Globus pallidus (tissue), 1 donor: Measurements from ENCODE around the gene CNTN3.

Experiments used
- DNase-seq: peaks from one replicate; pipeline ENCODE4 v3.0.0-alpha.2; 2015; ENCODE audit warnings: low spot score

The CNTN3 gene

GRCh38 chr3:74614107-74614967, at the start of gene CNTN3:
CNTN3 (minus strand) TSS chr3:74614659; CDS start chr3:74521112, 93,547 bp downstream.
- DNase-seq: peak; percentile 11

- no peak for DNase-seq
Observed at GRCh38 chr3:74663178-74663577, 48.7 kb upstream of the CNTN3 start.

GRCh38 chr3:74661672-74662071, 47.2 kb upstream of the CNTN3 start:
- no peak for DNase-seq

- DNase-seq: no peak
Observed at GRCh38 chr3:74651885-74652284, 37.4 kb upstream of the CNTN3 start.

- no peak for DNase-seq
Observed at GRCh38 chr3:74651292-74651691, 36.8 kb upstream of the CNTN3 start.

GRCh38 chr3:74648107-74648506, 33.6 kb upstream of the CNTN3 start:
- DNase-seq: no peak

- DNase-seq: no peak
Observed at GRCh38 chr3:74646094-74646493, 31.6 kb upstream of the CNTN3 start.

- peak; percentile 11 for DNase-seq
Observed at GRCh38 chr3:74643636-74644035, 29.2 kb upstream of the CNTN3 start.

GRCh38 chr3:74642876-74643275, 28.4 kb upstream of the CNTN3 start:
- no peak for DNase-seq

GRCh38 chr3:74640211-74640610, 25.8 kb upstream of the CNTN3 start:
- DNase-seq: no peak

GRCh38 chr3:74639681-74640080, 25.2 kb upstream of the CNTN3 start:
- no peak for DNase-seq

GRCh38 chr3:74636981-74637380, 22.5 kb upstream of the CNTN3 start:
- DNase-seq: no peak

GRCh38 chr3:74633021-74633420, 18.6 kb upstream of the CNTN3 start:
- DNase-seq: no peak

GRCh38 chr3:74631351-74632140, 17.1 kb upstream of the CNTN3 start:
- no peak for DNase-seq

GRCh38 chr3:74630602-74631001, 16.1 kb upstream of the CNTN3 start:
- no peak for DNase-seq

GRCh38 chr3:74626011-74626410, 11.6 kb upstream of the CNTN3 start:
- DNase-seq: no peak

GRCh38 chr3:74624301-74624700, 9.8 kb upstream of the CNTN3 start:
- DNase-seq: no peak

- DNase-seq: no peak
Observed at GRCh38 chr3:74623261-74623836, 8.9 kb upstream of the CNTN3 start.

GRCh38 chr3:74621581-74621980, 7.1 kb upstream of the CNTN3 start:
- no peak for DNase-seq

- no peak for DNase-seq
Observed at GRCh38 chr3:74617776-74618175, 3.3 kb upstream of the CNTN3 start.

GRCh38 chr3:74613521-74614106, 845 bp downstream of the CNTN3 start:
- DNase-seq: no peak

GRCh38 chr3:74613060-74613459, 1.4 kb downstream of the CNTN3 start:
- DNase-seq: no peak
